PC-9 (cell line): ENCODE results near the gene DNAJC11. TPM values are rescaled to one million over a fixed set of nuclear protein-coding genes. Genes with fewer than 3 reads are reported as not detected.

Experiments
- BruUV-seq: library from RNA; stranded (reverse); fragments of 400-500 nt; replicated peaks from 2 replicates; lab custom pipeline; 2021; lab: Mats Ljungman, UMichigan
- CTCF ChIA-PET: fragments of 300-600 bp; sonication (Branson Sonifier 250); formaldehyde crosslinking; loops from one replicate; lab custom pipeline; 2022; ENCODE audit warnings: antibody characterized with exemption; lab: Charles Lee
- POLR2A ChIA-PET: fragments of 300-600 bp; sonication (Branson Sonifier 250); formaldehyde crosslinking; loops from one replicate; lab custom pipeline; 2022; ENCODE audit warnings: antibody characterized with exemption; ENCODE audit not compliant: unreplicated experiment; lab: Charles Lee
- DNase-seq, 2 experiments: peaks; one replicate each; pipeline versions ENCODE4 v3.0.0 to v3.0.0-alpha.2; 2015 to 2022; ENCODE audit warnings: mixed read lengths in 1 of 2
- H2AFZ ChIP-seq: fragments of 200-600 bp; sonication (generic); 2 replicates; pipeline ENCODE4 v1.8.1; 2017; ENCODE audit warnings: antibody characterized with exemption
- H3F3A ChIP-seq: fragments of 200-600 bp; sonication (generic); 2 replicates; pipeline ENCODE4 v1.8.1; 2017; ENCODE audit warnings: antibody characterized with exemption, mild to moderate bottlenecking, low read depth; ENCODE audit not compliant: insufficient read depth
- H3K27ac ChIP-seq: fragments of 200-600 bp; sonication (generic); 2 replicates; pipeline ENCODE4 v1.6.1; 2016; ENCODE audit warnings: mixed run types
- H3K27me3 ChIP-seq: fragments of 200-600 bp; sonication (generic); 2 replicates; pipeline ENCODE4 v1.6.1; 2016; ENCODE audit warnings: low read depth, mixed run types; ENCODE audit not compliant: insufficient read depth
- H3K36me3 ChIP-seq: fragments of 200-600 bp; sonication (generic); 2 replicates; pipeline ENCODE4 v1.6.1; 2016; ENCODE audit warnings: low read depth, mixed run types
- H3K4me1 ChIP-seq: fragments of 200-600 bp; sonication (generic); replicated peaks from 2 replicates; pipeline ENCODE4 v1.6.1; 2016; ENCODE audit warnings: mixed run types; ENCODE audit not compliant: insufficient read depth
- H3K4me2 ChIP-seq: fragments of 200-600 bp; sonication (generic); 2 replicates; pipeline ENCODE4 v1.6.1; 2017; ENCODE audit warnings: mixed run types
- H3K4me3 ChIP-seq: fragments of 200-600 bp; sonication (generic); 2 replicates; pipeline ENCODE4 v1.6.1; 2016; ENCODE audit warnings: mixed run types
- H3K79me2 ChIP-seq: fragments of 200-600 bp; sonication (generic); 2 replicates; pipeline ENCODE4 v1.6.1; 2017; ENCODE audit warnings: low read depth, mixed run types
- H3K9me2 ChIP-seq: fragments of 200-600 bp; sonication (generic); 2 replicates; pipeline ENCODE4 v1.8.1; 2017; ENCODE audit warnings: mild to moderate bottlenecking; ENCODE audit not compliant: insufficient read depth
- H3K9me3 ChIP-seq: fragments of 200-600 bp; sonication (generic); 2 replicates; pipeline ENCODE4 v1.8.1; 2016; ENCODE audit warnings: low read depth; ENCODE audit not compliant: insufficient read depth
- H4K20me1 ChIP-seq: fragments of 200-600 bp; sonication (generic); 2 replicates; pipeline ENCODE4 v1.8.1; 2017; ENCODE audit not compliant: insufficient read depth
- CTCF ChIP-seq: fragments of 200-600 bp; sonication (generic); conservative IDR thresholded peaks from 2 replicates; pipeline ENCODE4 v1.6.1; 2017; ENCODE audit warnings: mixed run types, antibody characterized with exemption, mild to moderate bottlenecking, moderate library complexity
- EZH2 ChIP-seq: fragments of 200-600 bp; sonication (generic); IDR thresholded peaks from 2 replicates; pipeline ENCODE4 v1.8.0; 2017; ENCODE audit warnings: antibody characterized with exemption, low read depth
- intact Hi-C: fragments of 100-400 bp; cut with micrococcal nuclease; formaldehyde crosslinking; loops from one replicate; pipeline ENCODE4 v1.10.0; 2022; ENCODE audit not compliant: unreplicated experiment
- total RNA-seq: library from RNA; stranded (reverse); gene quantifications from 2 replicates; pipeline ENCODE4 v1.2.3, GENCODE V29; 2021

The DNAJC11 gene
- total RNA-seq, 1 experiment from 2014 or later = 52.8 TPM

- no peaks in the 10 kb centered on the region for H3K9me2 ChIP-seq
- H2AFZ ChIP-seq = no peak overlapping the region
- intact Hi-C loops = no loop called here
- CTCF ChIA-PET = no interaction called here
- BruUV-seq = no TSS peak
- TF ChIP-seq EZH2 = no peak
- H3K27me3 ChIP-seq = no peaks in the 10 kb centered on the region
- no peak overlapping the region for H3K27ac ChIP-seq
- no peaks in the 10 kb centered on the region for H3K36me3 ChIP-seq
- no peak overlapping the region for H3K4me2 ChIP-seq
- no peak overlapping the region for H3K4me3 ChIP-seq
- no peaks in the 10 kb centered on the region for H3F3A ChIP-seq
- H3K9me3 ChIP-seq = no peaks in the 10 kb centered on the region
- POLR2A ChIA-PET = no interaction called here
- H3K79me2 ChIP-seq = no peaks in the 10 kb centered on the region
- no peaks in the 10 kb centered on the region for H4K20me1 ChIP-seq
- no peaks in the 10 kb centered on the region for H3K4me1 ChIP-seq
- no peak for DNase-seq
Observed at GRCh38 chr1:6660415-6661049, 41.1 kb downstream of the DNAJC11 start.

GRCh38 chr1:6658359-6659060 is 43.1 kb downstream of the DNAJC11 start:
- no TSS peak for BruUV-seq
- no peaks in the 10 kb centered on the region for H4K20me1 ChIP-seq
- intact Hi-C loops = no loop called here
- H3K4me1 ChIP-seq = no peaks in the 10 kb centered on the region
- no peaks in the 10 kb centered on the region for H3K9me2 ChIP-seq
- no peaks in the 10 kb centered on the region for H3F3A ChIP-seq
- no peak overlapping the region for H3K4me2 ChIP-seq
- no peak overlapping the region for H3K27ac ChIP-seq
- POLR2A ChIA-PET = no interaction called here
- DNase-seq = no peak
- H3K4me3 ChIP-seq = no peak overlapping the region
- CTCF ChIA-PET = no interaction called here
- no peaks in the 10 kb centered on the region for H3K36me3 ChIP-seq
- TF ChIP-seq EZH2 (no peak), CTCF (no peak)
- no peak overlapping the region for H2AFZ ChIP-seq
- no peaks in the 10 kb centered on the region for H3K27me3 ChIP-seq
- no peaks in the 10 kb centered on the region for H3K9me3 ChIP-seq
- H3K79me2 ChIP-seq = no peaks in the 10 kb centered on the region

GRCh38 chr1:6657138-6657537 is 44.5 kb downstream of the DNAJC11 start:
- no peak for DNase-seq
- no peaks in the 10 kb centered on the region for H3F3A ChIP-seq
- H3K27ac ChIP-seq = no peak overlapping the region
- CTCF ChIA-PET = no interaction called here
- H2AFZ ChIP-seq = no peak overlapping the region
- no peaks in the 10 kb centered on the region for H3K9me2 ChIP-seq
- H3K79me2 ChIP-seq = no peaks in the 10 kb centered on the region
- no peak overlapping the region for H3K4me2 ChIP-seq
- H3K4me3 ChIP-seq = no peak overlapping the region
- POLR2A ChIA-PET = no interaction called here
- intact Hi-C loops = no loop called here
- H3K27me3 ChIP-seq = no peaks in the 10 kb centered on the region
- H3K9me3 ChIP-seq = no peaks in the 10 kb centered on the region
- H3K36me3 ChIP-seq = no peaks in the 10 kb centered on the region
- TF ChIP-seq EZH2 = no peak
- no peak for TF ChIP-seq CTCF
- BruUV-seq = no TSS peak
- no peaks in the 10 kb centered on the region for H4K20me1 ChIP-seq
- no peaks in the 10 kb centered on the region for H3K4me1 ChIP-seq
